Tibial nerve (tissue), 4 donors: ENCODE data around the gene PRMT1. TPM values are rescaled to one million over a fixed set of nuclear protein-coding genes. Genes with fewer than 3 reads are reported as not detected.

Experiments used
- DNase-seq, 2 donors: peaks; one replicate each; pipeline ENCODE4 v3.0.0-alpha.2; 2019; ENCODE audit warnings: low spot score in 2 of 2
- H3K27ac ChIP-seq, 4 donors: fragments of 200-600 bp; sonication (generic) in 3 of 4; one replicate each; pipeline ENCODE4 v1.5.1; 2017 to 2019; ENCODE audit warnings: mild to moderate bottlenecking in 1 of 4
- H3K27me3 ChIP-seq, 2 donors: fragments of 200-600 bp; sonication (generic) in 1 of 2; one replicate each; pipeline versions ENCODE4 v1.5.1 to v1.6.0; 2017 to 2019
- H3K36me3 ChIP-seq, 3 donors: fragments of 200-600 bp; sonication (generic); one replicate each; pipeline ENCODE4 v1.5.1; 2018 to 2019
- H3K4me1 ChIP-seq, 4 donors: fragments of 200-600 bp; sonication (generic) in 3 of 4; one replicate each; pipeline ENCODE4 v1.5.1; 2017 to 2019
- H3K4me3 ChIP-seq, 4 donors: fragments of 200-600 bp; sonication (generic) in 3 of 4; one replicate each; pipeline ENCODE4 v1.5.1; 2017 to 2019; ENCODE audit warnings: mild to moderate bottlenecking in 1 of 4, moderate library complexity in 1 of 4
- H3K9me3 ChIP-seq, 4 donors: fragments of 200-600 bp; sonication (generic) in 3 of 4; one replicate each; pipeline ENCODE4 v1.5.1; 2017 to 2019
- CTCF ChIP-seq, 5 experiments: fragments of 200-600 bp in 3 of 5; fragments of 450-650 bp in 2 of 5; sonication (generic) in 3 of 5; IDR thresholded peaks; one replicate each; pipeline ENCODE4 v1.5.1; 2016 to 2019; ENCODE audit warnings: antibody characterized with exemption in 5 of 5, mild to moderate bottlenecking in 3 of 5, moderate library complexity in 2 of 5
- EP300 ChIP-seq, 2 donors: sonication (generic); formaldehyde crosslinking; IDR thresholded peaks; one replicate each; pipeline ENCODE4 v1.6.1; 2017; ENCODE audit warnings: antibody characterized with exemption in 2 of 2, mild to moderate bottlenecking in 1 of 2
- POLR2A ChIP-seq, 2 donors: fragments of 450-650 bp; IDR thresholded peaks; one replicate each; pipeline ENCODE4 v1.6.1; 2017; ENCODE audit warnings: antibody characterized with exemption in 2 of 2, mild to moderate bottlenecking in 2 of 2, moderate library complexity in 2 of 2
- WGBS, 2 donors: methylation state at CpG; one replicate each; pipeline ENCODE4 v1.1.5; 2018; 5-methylcytosine and 5-hydroxymethylcytosine counted together
- total RNA-seq, 4 donors: library from RNA; depleted of rRNA; stranded (reverse); fragments of >200 nt; gene quantifications; one replicate each; pipeline ENCODE4 v1.1.0, GENCODE V29; 2016

Gene PRMT1
- total RNA-seq, 4 donors from 2014 or later = 106 to 147 (median 132) TPM

- H3K9me3 ChIP-seq = no peaks in the 10 kb centered on the region
- DNase-seq = no peak
- H3K27me3 ChIP-seq = no peaks in the 10 kb centered on the region
- H3K36me3 ChIP-seq = peaks cover 2 to 93% (median 50%) of the 10 kb centered on the region in 3 donors
- H3K4me3 ChIP-seq = no peak overlapping the region
- no peak overlapping the region for H3K27ac ChIP-seq
- 90 to 98% methylated on average over 12 of the region's 12 CpGs for WGBS, 2 donors
- TF ChIP-seq CTCF (IDR thresholded peaks at IDR 0.05) = no peak
- TF ChIP-seq EP300 (IDR thresholded peaks at IDR 0.05) = no peak
- no peak for TF ChIP-seq POLR2A (IDR thresholded peaks at IDR 0.05)
- H3K4me1 ChIP-seq = peaks cover 0 to 9% (median 4%) of the 10 kb centered on the region in 4 donors
These were observed 18.3 kb upstream of the PRMT1 start for GRCh38 chr19:49658566-49659442.

GRCh38 chr19:49660338-49660961 is 16.6 kb upstream of the PRMT1 start:
- Histone ChIP-seq H3K4me1 (peaks cover 0 to 20% (median 9%) of the 10 kb centered on the region in 4 donors), H3K27me3 (no peaks in the 10 kb centered on the region), H3K36me3 (peaks cover 0 to 77% (median 35%) of the 10 kb centered on the region in 3 donors), H3K4me3 (no peak overlapping the region), H3K27ac (no peak overlapping the region), H3K9me3 (no peaks in the 10 kb centered on the region)
- 76 to 85% methylated on average over 9 to 13 of the region's 15 CpGs for WGBS, 2 donors
- no peak for DNase-seq
- TF ChIP-seq POLR2A (IDR thresholded peaks at IDR 0.05) (no peak), EP300 (IDR thresholded peaks at IDR 0.05) (no peak), CTCF (IDR thresholded peaks at IDR 0.05) (no peak)

- Histone ChIP-seq H3K27ac (no peak overlapping the region), H3K4me3 (no peak overlapping the region), H3K4me1 (peaks cover 0 to 31% (median 17%) of the 10 kb centered on the region in 4 donors), H3K27me3 (no peaks in the 10 kb centered on the region), H3K36me3 (peaks cover 0 to 61% (median 34%) of the 10 kb centered on the region in 3 donors), H3K9me3 (no peaks in the 10 kb centered on the region)
- DNase-seq = no peak
- WGBS, 2 donors = 94 to 95% methylated on average over 14 to 16 of the region's 16 CpGs
- TF ChIP-seq EP300 (IDR thresholded peaks at IDR 0.05) (no peak), POLR2A (IDR thresholded peaks at IDR 0.05) (no peak), CTCF (IDR thresholded peaks at IDR 0.05) (no peak)
These were observed 15.1 kb upstream of the PRMT1 start for GRCh38 chr19:49662011-49662410.

GRCh38 chr19:49663224-49663623 is 13.8 kb upstream of the PRMT1 start:
- peak overlapping the region in 1 of 4 donors; percentile 90 for H3K4me3 ChIP-seq
- no peaks in the 10 kb centered on the region for H3K9me3 ChIP-seq
- TF ChIP-seq POLR2A (IDR thresholded peaks at IDR 0.05) (no peak), CTCF (IDR thresholded peaks at IDR 0.05) (no peak), EP300 (IDR thresholded peaks at IDR 0.05) (no peak)
- peaks cover 0 to 33% (median 17%) of the 10 kb centered on the region in 4 donors for H3K4me1 ChIP-seq
- H3K36me3 ChIP-seq = peaks cover 0 to 51% (median 25%) of the 10 kb centered on the region in 3 donors
- WGBS, 2 donors = 83 to 86% methylated on average over 12 of the region's 12 CpGs
- DNase-seq = no peak
- H3K27ac ChIP-seq = peak overlapping the region in 2 of 4 donors; percentile 88 to 89
- H3K27me3 ChIP-seq = no peaks in the 10 kb centered on the region
